HG03139 (cell line): ENCODE results near the gene NTM.
"Not testable (repeated sequence)": the region's sequence is repeated elsewhere in the genome, so short reads cannot be mapped to it uniquely, and the experiment has no call there.

ENCODE experiments used
- ATAC-seq: cut with Tn5 transposase; IDR thresholded peaks from one replicate; pipeline ENCODE4 v1.9.1; 2021; ENCODE audit not compliant: unreplicated experiment

The NTM gene

GRCh38 chr11:132057266-132057665 is 686.9 kb downstream of the NTM start:
- no peak for ATAC-seq

DNA sequence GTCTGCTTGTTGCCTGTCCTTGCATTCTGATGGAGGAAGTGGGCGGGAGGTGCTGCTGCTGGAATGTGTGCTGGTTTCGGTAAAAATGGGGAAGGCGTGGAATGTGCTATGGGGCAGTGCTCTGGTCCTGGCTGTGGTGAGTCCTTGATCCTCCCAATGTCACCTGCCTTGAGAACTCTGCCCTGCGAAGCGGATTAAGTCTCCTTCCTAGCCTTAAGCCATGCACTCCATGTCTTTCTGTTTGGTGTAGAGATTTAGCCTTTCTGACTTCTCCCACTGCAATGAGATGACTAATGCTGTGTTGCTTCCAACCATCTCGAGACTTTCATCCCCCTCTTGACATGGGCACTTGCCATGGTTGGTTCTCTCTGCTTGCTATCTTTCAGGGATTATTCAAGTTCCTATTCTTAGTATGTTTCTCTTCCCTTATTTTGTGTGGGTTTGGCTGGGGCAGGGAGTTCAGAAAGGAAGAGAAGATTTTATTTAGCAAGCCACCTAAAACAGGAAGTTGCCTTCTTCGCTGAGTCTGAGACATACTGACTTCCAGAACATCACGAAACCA is 687.9 kb downstream of the NTM start:
- no peak for ATAC-seq

- ATAC-seq = no peak
These were observed 690.2 kb downstream of the NTM start for GRCh38 chr11:132060567-132060966.

DNA sequence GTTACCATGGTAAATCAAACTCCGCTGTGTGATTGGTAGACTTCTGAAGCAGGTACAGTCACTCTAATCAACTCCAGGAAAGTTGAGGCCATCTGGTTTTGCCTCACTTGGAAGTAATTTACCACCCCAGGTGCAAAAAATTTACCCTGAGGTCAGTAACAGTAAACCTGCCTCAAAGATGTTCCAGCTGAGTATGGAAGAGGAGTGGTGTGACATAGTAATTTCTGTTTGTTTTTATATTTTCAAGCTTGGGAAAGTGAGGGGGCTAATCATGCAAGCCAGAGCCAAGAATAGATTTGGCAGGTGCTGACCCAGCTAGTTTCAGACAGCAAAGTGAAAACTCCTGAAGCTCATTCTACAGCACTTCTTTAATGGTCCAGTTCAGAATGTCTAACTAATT is 691.6 kb downstream of the NTM start:
- no peak for ATAC-seq

- ATAC-seq = no peak
These were observed 692.1 kb downstream of the NTM start for GRCh38 chr11:132062541-132062940.

DNA sequence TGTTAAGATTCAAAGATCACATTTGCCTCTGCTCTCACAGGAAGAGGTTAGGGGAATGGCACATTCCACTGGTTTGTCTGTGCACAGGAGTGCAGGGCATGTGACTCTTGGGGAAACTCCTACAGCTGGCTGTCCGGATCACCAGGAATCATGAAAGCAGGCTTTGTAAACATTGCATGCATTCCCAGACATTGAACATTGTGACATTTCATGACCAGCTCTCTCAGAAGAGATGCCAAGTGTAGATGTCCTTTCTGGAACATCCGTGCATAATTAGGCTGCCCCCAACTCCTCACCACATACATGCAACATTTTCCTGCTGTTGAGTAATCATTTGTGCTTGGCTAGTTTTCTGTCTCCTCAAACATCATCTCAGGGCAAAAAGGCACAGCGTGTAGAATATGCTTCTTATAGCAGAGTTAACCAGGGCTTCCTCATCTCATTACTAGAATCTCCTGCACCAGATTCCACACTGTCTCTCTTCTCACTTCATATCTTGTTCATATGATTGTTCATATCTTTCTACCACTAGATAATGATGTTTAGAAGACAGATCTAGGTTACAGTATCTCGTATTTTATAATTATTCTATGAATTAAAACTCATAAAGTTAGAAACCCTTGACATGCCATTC is 694.7 kb downstream of the NTM start:
- no peak for ATAC-seq

- no peak for ATAC-seq
These were observed 698.1 kb downstream of the NTM start for GRCh38 chr11:132068556-132068955.

- not testable (repeated sequence) for ATAC-seq
These were observed 699.2 kb downstream of the NTM start for GRCh38 chr11:132069593-132069992.

DNA sequence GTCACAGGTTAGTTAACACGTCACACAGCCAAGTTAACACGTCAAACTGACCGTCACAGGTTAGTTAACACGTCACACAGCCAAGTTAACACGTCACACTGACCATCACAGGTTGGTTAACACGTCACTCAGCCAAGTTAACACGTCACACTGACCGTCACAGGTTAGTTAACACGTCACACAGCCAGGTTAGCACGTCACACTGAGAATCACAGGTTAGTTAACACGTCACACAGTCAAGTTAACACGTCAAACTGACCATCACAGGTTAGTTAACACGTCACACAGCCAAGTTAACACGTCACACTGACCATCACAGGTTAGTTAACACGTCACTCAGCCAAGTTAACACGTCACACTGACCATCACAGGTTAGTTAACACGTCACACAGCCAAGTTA is 700.5 kb downstream of the NTM start:
- ATAC-seq = not testable (repeated sequence)

DNA sequence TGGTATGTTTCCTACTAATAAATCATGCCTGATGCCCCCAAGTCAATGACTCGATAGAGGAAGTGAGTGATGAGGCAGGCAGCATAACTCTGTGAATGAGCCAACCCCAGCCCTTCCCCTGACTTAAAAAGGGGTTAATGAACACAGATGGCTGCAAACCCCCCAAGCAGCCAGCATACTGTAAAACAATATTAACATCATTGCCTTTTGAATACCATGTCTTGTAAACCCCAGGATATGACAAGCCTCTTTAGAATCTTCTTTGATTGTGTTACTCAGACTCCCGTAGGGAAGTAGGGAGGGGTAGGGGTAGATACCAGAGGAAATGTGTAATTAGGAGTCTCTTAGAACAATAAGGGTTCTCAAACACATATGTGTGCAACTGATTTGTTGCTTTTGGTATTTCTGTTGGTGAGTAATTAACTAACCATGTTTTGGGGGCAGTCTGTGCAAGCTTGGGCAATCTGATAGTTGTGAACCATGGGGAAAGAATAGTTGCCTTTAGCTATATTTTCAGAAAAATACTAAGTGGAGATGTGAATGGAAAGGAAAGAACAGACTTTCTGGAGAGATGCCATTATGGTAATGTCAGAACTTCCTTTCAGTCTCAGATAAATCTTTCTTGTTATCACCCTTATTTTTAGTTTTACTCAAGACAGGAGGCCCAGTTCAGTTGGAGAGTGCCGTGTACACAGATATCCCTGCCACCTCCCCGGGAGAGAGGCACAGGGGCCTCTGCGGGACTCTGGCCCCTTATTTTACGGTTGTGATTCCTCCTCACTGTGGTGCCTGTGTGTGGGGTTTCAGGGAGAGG is 701.8 kb downstream of the NTM start:
- ATAC-seq = no peak

GRCh38 chr11:132072858-132073211 is 702.4 kb downstream of the NTM start:
- ATAC-seq = no peak

DNA sequence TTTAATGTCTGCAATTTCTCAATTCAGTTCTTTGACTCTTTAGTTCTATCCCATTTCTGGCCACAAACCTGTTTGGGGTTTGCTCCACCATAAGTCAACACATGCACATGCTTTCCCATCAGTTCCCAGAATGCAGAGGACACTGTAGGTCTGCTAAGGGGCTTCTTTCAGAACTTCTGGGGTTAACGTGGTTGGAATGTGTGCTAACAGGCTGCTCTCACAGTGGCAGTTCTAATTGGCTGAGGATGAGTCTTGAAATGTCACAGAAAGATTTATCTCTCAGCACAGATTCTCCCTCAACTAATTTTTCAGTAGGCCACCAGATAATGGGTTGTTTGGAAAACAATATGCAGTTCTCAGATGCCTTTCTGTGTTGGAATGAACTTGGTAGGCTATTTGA is 703.4 kb downstream of the NTM start:
- no peak for ATAC-seq

- no peak for ATAC-seq
These were observed 705.0 kb downstream of the NTM start for GRCh38 chr11:132075447-132075846.

- ATAC-seq = no peak
These were observed 707.0 kb downstream of the NTM start for GRCh38 chr11:132077416-132077815.

- no peak for ATAC-seq
These were observed 708.1 kb downstream of the NTM start for GRCh38 chr11:132078264-132079076.

DNA sequence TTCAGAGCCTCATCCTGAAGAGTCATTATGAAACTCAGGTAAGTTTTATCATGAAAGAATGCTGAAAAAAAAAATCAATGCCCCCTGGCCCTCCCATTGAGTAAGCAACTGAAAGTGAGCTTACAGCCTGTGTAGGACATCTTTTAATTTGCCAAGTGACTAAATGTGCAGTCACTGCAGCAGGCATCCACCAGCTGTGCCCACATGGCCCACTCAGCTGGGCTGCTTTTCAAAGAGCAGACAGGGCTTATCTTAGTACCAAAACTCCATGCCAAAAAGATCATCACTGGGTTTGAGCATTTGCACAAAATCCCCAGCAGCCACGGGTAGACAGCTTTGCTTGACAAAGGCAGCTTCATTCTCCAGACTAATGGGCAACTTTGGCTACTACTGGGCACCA is 709.7 kb downstream of the NTM start:
- ATAC-seq = no peak

GRCh38 chr11:132082566-132082965 is 712.2 kb downstream of the NTM start:
- no peak for ATAC-seq

DNA sequence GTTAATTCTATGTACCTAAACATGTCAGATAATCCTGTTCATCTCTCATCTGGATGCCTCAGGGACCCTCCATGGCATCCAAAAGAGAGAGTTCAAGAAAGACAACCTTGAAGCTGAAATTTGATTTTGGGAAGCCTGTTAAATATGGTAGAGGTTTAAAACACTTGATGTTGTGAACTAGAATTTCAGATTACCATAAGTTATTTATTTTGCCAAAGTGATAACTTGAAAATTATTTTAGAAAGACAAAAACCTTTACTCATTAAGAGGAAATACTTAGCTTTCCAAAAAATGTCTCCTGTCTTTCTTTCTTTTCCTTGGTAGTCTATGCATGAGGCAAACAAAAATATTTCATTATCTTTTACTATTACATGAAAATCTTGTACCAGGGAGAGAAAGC is 714.0 kb downstream of the NTM start:
- ATAC-seq = no peak

GRCh38 chr11:132087148-132087547 is 716.7 kb downstream of the NTM start:
- no peak for ATAC-seq

DNA sequence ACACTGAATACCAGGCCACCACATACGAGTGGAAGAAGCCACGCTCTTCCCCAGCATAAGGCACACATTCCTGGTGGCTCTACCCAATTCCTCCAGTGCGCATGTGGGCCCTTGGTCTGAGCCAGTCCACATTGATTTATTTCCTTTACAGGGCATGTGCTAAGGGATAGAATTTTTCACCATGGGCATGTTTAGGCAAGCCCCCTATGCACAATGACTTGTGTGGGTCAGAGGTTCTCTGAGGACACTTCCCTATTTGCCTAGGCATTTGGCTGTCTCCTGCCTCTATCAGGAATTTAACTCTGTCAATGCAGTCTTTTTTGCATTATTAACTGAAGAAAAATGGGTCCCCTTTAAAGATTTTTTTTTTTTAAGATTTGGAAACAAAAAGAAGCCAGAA is 718.1 kb downstream of the NTM start:
- no peak for ATAC-seq

DNA sequence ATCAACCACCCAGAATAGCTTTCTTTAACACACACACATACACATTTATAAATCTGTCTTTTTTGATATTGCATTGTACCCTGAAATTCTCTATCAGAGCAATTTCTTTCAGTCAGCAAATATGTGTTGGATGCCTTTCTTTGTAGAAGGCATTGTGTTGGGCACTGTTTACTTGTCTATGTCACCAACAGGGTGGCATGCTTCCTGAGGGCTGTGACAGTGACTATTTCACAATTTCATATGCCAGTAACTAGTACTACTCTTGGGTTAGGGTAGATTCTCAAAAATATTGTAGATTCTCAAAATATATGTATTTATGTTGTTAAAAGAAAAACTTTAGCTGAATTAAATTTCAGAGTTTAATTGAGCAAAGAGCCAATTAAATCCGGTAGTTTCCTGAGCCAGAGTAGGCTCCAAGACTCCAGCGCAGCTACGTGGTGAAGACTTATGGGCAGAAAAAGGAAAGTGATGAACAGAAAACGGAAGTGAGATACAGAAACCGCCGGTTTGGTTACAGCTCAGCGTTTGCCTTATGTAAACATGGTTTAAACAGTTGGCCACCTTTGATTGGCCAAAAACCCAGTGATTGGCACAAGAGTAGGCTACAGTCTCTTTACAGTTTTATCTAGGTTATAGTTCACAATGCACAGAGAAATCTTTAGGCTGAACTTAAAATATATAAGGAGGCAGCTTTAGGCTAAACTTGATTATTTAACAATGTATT is 723.3 kb downstream of the NTM start:
- no peak for ATAC-seq
